Prostate gland (tissue), 2 donors: ENCODE results near the gene RAD21L1. TPM values are rescaled to one million over a fixed set of nuclear protein-coding genes. Genes with fewer than 3 reads are reported as not detected.

ENCODE experiments used
- DNase-seq: peaks from one replicate; pipeline ENCODE4 v3.0.0-alpha.2; 2019; ENCODE audit warnings: low spot score
- H3K27ac ChIP-seq, 2 donors: fragments of 200-600 bp; sonication (generic); 2 replicates each; pipeline ENCODE4 v1.5.1; 2017 to 2019
- H3K27me3 ChIP-seq: fragments of 200-600 bp; sonication (generic); replicated peaks from 2 replicates; pipeline ENCODE4 v1.5.1; 2019; ENCODE audit not compliant: insufficient read depth
- H3K36me3 ChIP-seq, 2 donors: fragments of 200-600 bp; sonication (generic); 1 replicate in 1 of 2; 2 replicates in 1 of 2; pipeline versions ENCODE4 v1.5.1 to v1.8.1; 2017 to 2019
- H3K4me1 ChIP-seq: fragments of 200-600 bp; sonication (generic); replicated peaks from 2 replicates; pipeline ENCODE4 v1.5.1; 2019
- H3K4me3 ChIP-seq, 2 donors: fragments of 200-600 bp; sonication (generic); 2 replicates each; pipeline ENCODE4 v1.5.1; 2017 to 2019
- H3K9me3 ChIP-seq: fragments of 200-600 bp; sonication (generic); 2 replicates; pipeline ENCODE4 v1.5.1; 2017
- CTCF ChIP-seq, 4 experiments: fragments of 200-600 bp in 2 of 4; fragments of 450-650 bp in 2 of 4; sonication (generic) in 2 of 4; IDR thresholded peaks; 1 replicate in 3 of 4; 2 replicates in 1 of 4; pipeline ENCODE4 v1.5.1; 2016 to 2019; ENCODE audit warnings: antibody characterized with exemption in 4 of 4, mild to moderate bottlenecking in 2 of 4, moderate library complexity in 2 of 4
- POLR2A ChIP-seq: fragments of 450-650 bp; IDR thresholded peaks from one replicate; pipeline ENCODE4 v1.6.1; 2016; ENCODE audit warnings: antibody characterized with exemption, mild to moderate bottlenecking
- POLR2AphosphoS5 ChIP-seq: sonication (generic); formaldehyde crosslinking; IDR thresholded peaks from one replicate; pipeline ENCODE4 v1.6.1; 2017; ENCODE audit warnings: antibody characterized with exemption
- WGBS: methylation state at CpG from one replicate; pipeline ENCODE4 v1.1.5; 2018; 5-methylcytosine and 5-hydroxymethylcytosine counted together
- intact Hi-C: fragments of 100-400 bp; cut with DNase I; formaldehyde crosslinking; loops from one replicate; pipeline ENCODE4 v1.14.2; 2022
- total RNA-seq, 2 donors: library from RNA; depleted of rRNA; stranded (reverse); fragments of >200 nt; gene quantifications; one replicate each; pipeline ENCODE4 v1.1.0, GENCODE V29; 2016

RAD21L1 gene
- total RNA-seq, 2 donors from 2014 or later, result 3.0 TPM; not detected in 1

- DNase-seq, result no peak
- WGBS, result 73% methylated on average over 2 of the region's 2 CpGs
- Histone ChIP-seq H3K4me1 (no peaks in the 10 kb centered on the region), H3K9me3 (no peaks in the 10 kb centered on the region), H3K27ac (no peak overlapping the region), H3K36me3 (no peaks in the 10 kb centered on the region), H3K4me3 (no peak overlapping the region), H3K27me3 (no peaks in the 10 kb centered on the region)
- TF ChIP-seq POLR2A, result no peak
- no peak for TF ChIP-seq POLR2AphosphoS5
- no peak for TF ChIP-seq CTCF (IDR thresholded peaks at IDR 0.05)
- intact Hi-C loops, result no loop called here
Measured at GRCh38 chr20:1275919-1276318, 50.1 kb downstream of the RAD21L1 start.

GRCh38 chr20:1277529-1278322, 51.9 kb downstream of the RAD21L1 start:
- Histone ChIP-seq H3K4me3 (no peak overlapping the region), H3K36me3 (no peaks in the 10 kb centered on the region), H3K27me3 (no peaks in the 10 kb centered on the region), H3K9me3 (no peaks in the 10 kb centered on the region), H3K27ac (no peak overlapping the region), H3K4me1 (no peaks in the 10 kb centered on the region)
- no peak for DNase-seq
- TF ChIP-seq POLR2A (no peak), POLR2AphosphoS5 (no peak), CTCF (IDR thresholded peaks at IDR 0.05) (no peak)
- 92% methylated on average over 8 of the region's 8 CpGs for WGBS
- intact Hi-C loops, result no loop called here

- no peaks in the 10 kb centered on the region for H3K27me3 ChIP-seq
- 93% methylated on average over 4 of the region's 4 CpGs for WGBS
- H3K9me3 ChIP-seq, result no peaks in the 10 kb centered on the region
- intact Hi-C loops, result no loop called here
- H3K27ac ChIP-seq, result no peak overlapping the region
- no peak for DNase-seq
- peaks cover 3% of the 10 kb centered on the region for H3K4me1 ChIP-seq
- no peaks in the 10 kb centered on the region for H3K36me3 ChIP-seq
- TF ChIP-seq CTCF (IDR thresholded peaks at IDR 0.05), result no peak
- no peak for TF ChIP-seq POLR2A
- no peak for TF ChIP-seq POLR2AphosphoS5
- H3K4me3 ChIP-seq, result no peak overlapping the region
Measured at GRCh38 chr20:1278993-1279392, 53.1 kb downstream of the RAD21L1 start.

- 64% methylated on average over 6 of the region's 6 CpGs for WGBS
- no peak for DNase-seq
Measured at GRCh38 chr20:1280195-1281102, 54.6 kb downstream of the RAD21L1 start.

More at GRCh38 chr20:1280195-1281102, 54.6 kb downstream of the RAD21L1 start:
- Histone ChIP-seq H3K36me3 (no peaks in the 10 kb centered on the region), H3K4me1 (peaks cover 3% of the 10 kb centered on the region), H3K27ac (no peak overlapping the region), H3K9me3 (no peaks in the 10 kb centered on the region), H3K4me3 (no peak overlapping the region), H3K27me3 (no peaks in the 10 kb centered on the region)
- intact Hi-C loops, result no loop called here
- no peak for TF ChIP-seq POLR2AphosphoS5
- TF ChIP-seq CTCF (IDR thresholded peaks at IDR 0.05), result no peak
- no peak for TF ChIP-seq POLR2A
